Suppressor macrophage treated with lipopolysaccharide for 4 hours (primary cell): ENCODE measurements around the gene TBCCD1.
A peak's percentile ranks its signal among the peaks of the same experiment; 100 is the strongest.

Experiments used
- DNase-seq: peaks from one replicate; pipeline ENCODE4 v3.0.0-alpha.2; 2020

Gene TBCCD1, protein sequence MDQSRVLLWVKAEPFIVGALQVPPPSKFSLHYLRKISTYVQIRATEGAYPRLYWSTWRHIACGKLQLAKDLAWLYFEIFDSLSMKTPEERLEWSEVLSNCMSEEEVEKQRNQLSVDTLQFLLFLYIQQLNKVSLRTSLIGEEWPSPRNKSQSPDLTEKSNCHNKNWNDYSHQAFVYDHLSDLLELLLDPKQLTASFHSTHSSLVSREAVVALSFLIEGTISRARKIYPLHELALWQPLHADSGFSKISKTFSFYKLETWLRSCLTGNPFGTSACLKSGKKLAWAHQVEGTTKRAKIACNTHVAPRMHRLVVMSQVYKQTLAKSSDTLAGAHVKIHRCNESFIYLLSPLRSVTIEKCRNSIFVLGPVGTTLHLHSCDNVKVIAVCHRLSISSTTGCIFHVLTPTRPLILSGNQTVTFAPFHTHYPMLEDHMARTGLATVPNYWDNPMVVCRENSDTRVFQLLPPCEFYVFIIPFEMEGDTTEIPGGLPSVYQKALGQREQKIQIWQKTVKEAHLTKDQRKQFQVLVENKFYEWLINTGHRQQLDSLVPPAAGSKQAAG

DNA sequence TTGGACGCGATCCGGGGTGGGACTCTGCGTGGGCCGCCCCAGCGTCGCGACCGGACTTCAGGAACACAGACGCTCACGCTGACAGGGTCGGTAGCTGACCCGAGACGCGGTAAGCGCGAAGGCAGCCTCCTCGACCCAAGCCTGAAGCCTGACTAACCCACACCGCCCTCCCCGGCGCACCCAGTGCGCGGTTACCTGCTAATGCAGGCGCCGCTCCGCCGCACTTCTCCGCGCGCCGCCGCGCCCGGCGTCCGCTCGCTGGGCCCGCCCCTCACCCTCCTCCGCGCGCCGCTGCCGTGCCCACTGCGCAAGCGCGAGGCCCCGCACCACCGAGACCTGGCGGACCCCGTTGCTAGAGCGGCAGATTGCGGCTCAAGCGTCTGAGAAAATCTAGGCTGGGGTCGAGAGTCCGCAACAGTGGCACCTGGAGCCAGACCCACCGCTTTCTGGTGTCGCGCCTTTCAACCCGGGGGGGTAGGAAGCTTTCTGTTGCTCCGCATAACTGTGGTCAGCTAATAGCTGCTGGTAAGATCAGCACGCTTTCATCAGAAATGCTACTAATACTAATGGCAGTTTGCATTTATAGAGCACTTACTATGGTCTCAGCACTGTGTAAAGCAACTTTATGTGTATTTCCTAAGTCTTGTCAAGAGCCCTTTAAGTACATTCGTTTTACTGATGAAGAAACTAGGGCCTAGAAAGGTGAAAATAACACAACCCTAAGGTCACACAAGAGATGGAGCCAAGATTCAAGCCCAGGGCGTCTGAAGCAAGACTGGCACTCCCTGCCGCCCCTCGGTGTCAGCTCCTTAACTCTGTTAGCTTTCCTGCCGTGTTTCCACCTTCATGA is at the start of gene TBCCD1:
TSS of gene TBCCD1 (minus strand) at position 268 of the 850 bp plus-strand sequence. CDS start 3,010 bp downstream, outside the sequence.
- peak; percentile 93 for DNase-seq

DNA sequence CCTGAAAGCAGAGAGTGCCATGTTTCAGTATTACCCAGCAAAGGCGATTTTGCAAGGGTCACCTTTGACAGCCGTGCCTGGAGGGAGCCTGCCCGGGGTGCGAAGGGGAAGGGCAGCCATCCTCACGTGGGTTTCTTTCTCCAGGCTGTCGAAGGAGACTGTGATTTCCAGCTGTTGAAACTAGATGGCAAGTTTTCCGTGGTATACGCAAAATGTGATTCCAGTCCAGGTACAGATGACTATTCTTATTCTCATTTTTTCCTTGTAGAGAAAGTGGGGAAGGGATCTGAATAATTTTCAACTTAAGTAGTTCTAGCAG is 49.1 kb upstream of the TBCCD1 start:
- no peak for DNase-seq

DNA sequence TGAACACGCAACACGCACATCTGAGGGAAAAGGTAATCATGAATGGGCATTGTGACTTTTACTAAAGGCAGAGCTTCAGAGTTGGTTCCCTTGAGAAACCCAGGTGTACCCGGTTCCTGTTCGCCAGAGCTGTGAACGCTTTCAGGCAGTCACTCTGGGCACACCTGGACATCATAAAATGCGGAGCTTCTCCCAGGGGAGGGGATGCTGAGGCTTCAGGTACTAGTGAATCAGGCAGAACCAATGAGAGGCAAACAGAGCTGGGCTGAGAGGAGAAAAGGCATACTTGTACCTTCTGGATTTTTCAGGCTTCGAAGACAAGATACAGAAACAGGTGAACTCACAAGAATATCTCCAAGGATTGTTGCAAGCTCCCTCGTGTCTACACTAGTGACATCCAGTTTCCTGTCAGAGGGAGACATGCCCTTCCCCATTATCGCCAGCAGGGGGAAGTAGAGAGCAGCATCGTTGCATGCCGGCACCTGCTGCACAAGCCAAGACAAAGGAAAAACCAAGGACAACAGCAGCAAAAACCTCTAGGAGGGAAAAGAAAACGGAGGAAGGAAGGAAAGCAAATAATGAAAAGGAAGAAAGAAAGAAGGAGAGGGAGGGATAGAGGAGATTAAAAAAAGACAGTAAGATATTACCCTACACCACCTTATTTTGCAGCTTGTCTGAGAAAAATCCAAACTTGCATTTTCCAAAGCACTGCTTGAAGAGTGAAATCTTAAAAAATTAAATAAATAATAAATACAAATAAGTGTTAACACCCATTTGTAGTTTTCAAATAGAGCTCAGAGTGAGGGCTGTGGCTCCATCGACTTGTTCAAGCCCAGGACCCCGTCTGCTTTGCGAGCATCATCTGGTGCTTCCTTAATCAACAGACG is 47.7 kb upstream of the TBCCD1 start:
- peak; percentile 78 for DNase-seq

DNA sequence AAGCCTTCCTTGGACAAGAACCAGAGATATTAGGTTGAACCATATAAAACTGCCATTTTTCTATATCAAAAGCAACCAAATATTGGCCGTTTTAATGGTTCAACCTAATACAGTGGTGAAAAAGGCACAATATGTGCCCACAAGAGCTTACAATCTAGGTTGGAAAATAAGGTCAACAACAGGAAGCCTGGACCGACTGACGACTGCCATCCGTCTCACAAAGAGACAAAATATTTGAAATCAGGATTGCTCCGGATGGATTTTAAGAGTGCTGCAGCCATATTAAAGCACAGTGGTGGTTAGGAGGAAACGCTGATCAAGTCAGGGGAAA is 47.1 kb upstream of the TBCCD1 start:
- no peak for DNase-seq

DNA sequence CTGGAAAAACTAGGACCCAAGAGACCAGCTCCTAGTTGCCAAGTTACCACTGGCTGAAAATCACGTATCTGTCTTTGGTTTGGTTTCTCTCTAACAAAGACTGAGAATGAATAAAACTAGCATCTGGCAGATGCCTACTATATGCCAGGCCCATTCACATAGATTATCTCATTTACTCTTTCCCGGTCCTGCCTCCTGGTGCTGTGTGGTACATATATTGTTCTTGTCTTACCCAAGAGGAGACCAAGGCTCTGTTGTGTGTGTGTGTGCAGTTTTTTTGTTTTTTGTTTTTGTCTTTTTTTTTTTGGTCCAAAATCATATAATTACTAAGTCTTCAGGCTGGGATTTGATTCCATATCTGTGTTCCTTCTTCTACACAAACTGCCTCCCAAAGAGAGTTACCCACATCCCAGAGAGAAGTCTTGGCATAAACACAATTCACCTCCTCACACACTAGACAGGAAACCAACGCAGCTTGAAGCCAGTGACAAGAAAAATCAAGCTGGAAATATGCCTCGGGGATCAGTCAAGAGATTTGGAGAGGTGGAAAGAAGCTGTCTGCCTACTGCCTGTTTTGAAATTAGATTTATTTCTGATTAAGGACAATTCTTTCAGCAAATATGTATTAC is 46.6 kb upstream of the TBCCD1 start:
- DNase-seq: no peak

DNA sequence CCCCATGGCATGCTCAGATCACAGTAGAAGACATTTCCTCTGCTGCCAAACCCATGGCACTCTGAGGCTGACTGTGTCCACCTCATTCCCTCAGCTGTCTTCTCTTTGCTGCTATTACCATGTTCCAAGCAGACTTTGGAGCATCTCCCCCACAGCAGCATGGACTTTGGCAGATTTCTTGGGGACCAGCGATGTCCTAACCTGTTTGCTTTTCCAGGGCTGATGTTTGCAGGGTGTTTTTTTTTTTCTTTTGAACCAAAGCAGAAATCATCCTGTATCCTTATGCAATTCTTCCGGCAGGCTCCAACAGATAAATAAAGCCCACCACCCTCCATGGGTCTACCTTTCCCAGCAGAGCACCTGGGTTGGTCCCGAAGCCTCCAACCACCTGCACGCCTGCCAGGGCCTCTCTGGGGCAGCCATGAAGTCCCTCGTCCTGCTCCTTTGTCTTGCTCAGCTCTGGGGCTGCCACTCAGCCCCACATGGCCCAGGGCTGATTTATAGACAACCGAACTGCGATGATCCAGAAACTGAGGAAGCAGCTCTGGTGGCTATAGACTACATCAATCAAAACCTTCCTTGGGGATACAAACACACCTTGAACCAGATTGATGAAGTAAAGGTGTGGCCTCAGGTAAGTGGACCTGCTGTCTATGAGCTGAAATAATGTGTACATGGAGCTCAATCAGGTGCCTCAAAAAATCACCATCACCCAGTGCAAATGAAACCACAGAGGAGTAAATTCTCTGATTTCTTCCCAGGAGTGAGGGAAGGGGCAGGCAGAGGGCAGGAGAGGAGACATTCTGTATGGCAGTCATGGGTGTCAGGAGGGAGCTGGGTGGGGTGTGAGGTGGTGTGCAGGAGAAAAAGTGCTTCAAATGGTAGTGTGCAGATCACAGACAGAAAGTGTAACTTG is 45.8 kb upstream of the TBCCD1 start, which contains the start of gene AHSG:
TSS of gene AHSG (plus strand) at position 340 of the 916 bp plus-strand sequence. CDS start at position 422, 82 bp downstream.
- no peak for DNase-seq

DNA sequence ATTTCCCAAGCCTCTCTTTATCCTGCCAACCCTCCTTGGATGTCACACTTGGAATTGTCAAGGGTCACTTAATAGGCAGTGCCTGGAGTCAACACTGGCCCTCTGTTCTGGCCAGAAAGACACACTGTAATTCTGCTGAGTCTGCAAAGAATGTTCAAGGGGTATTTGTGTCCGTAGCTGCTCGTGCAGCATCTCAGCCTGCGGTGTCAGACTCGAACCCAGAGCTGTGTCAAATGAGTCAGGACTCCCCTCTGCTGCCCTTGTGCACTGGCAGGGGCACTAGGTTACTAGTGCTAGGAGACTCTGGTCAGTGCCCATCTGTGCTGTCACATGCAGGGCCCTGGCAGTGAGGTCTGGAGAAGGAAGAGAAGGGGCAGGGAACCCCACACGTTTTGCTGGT is 44.9 kb upstream of the TBCCD1 start:
- DNase-seq: no peak

DNA sequence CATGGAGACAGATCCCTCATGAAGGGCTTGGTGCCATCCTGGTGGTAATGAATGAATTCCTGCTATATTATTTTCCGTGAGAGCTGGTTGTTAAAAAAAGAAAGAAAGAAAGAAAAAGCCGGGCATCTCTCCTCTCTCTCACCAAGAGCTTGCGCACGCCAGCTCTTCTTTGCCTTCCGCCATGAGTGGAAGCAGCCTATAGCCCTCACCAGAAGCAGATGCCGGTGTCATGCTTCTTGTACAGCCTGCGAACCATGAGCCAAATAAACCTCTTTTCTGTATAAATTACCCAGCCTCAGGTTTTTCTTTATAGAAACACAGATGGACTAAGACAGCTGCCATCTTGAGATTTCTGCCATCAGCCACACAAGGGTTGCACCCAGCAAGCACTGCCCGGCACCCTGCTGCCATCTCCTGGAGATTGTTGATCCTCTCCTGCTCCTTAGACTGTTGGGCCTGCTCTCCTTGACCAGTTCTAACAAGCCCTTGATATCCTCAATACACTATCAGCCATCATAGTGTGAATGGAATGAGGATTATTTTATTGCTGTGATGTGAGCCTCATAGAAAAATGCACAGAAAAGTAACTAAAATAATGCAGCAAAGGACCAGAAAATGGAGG is 42.2 kb upstream of the TBCCD1 start:
- DNase-seq: peak; percentile 17

DNA sequence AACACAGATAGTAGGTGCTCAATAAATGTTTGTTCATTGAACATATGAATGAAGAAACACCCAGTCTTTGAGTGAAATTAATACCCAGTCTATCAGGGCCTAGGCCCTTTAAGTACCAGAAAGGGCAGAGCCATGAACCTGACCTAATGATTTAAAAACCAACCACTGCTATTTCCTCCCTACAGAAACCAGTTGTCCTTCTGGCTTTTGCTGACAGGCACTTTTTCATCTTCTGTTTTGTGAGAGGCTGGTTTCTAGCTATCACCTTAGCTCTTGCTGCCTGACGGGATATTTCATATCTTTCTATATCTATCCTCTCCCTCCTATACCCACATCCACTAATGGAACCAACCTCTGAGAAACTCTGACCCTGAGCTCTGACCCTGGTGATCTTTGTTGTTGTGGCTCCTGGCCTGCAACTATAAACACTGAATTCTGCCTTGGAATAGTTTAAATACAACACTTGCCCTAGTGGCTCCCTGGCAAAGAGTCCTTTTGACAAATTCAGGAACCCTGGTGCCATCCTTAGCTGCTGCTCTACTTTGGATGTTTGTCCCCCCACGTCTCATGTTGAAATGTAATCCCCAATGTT is 41.6 kb upstream of the TBCCD1 start:
- no peak for DNase-seq

DNA sequence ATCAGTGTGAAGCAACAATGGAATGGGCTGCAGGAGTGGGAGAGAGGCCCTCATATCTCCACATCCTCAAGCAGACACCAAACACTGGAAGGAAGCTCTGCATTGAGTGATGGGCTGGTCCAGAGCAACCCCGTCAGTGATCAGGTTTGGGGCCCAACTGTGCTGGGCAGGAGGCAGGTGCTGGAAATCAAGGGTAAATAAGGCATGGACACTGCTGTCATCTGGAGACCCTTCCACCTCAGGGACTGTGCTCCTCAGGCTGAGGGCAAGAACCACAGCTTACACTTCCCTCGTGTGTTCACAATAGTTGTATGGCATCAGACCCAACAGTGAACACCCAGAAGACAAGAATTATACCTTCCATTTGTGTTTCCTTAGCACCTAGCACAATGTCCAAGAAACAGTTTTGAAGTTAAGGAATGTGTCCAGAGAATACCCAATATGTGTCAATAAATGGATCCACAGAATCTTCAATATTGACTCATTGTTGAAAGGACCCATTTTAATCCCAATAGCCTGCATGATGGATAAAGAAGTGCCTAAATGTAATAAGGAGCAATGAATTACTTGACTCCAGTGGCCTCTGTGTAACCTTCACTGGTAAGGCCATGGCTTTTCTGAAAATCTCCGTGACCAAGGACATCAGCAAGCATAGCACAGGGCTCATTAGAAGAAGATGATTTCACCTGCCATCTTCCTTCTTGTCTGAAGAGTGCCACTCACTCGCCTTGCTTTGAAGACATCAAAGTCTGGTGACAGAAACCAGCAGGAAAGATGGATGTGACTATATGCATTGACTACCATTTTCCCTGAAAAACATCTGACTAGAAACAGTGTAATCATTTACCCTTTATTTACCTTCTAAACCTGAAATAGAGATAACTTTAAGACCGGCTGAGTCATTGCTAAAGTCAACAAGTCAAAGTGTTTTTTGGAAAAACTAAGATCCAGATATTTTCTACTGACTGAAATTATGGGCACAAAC is 38.7 kb upstream of the TBCCD1 start:
- DNase-seq: no peak

DNA sequence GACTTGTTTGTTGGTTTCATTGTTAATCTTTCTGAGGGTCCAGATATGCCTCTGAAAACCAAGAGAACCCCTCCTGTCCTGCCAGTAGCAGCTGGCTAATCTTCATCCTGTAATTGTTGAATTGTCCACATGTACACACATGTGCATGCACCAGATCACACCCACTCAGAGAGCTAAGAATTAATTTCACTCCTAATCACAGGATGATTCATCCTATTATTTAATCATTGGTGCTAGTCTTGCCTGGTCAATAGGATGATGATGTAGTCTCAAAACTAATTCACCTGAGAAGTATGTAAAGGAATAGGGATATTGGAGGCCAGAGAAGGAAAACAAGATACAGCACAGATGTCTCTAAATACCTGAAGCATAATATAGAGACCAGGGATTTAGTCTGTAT is 37.9 kb upstream of the TBCCD1 start:
- DNase-seq: no peak

DNA sequence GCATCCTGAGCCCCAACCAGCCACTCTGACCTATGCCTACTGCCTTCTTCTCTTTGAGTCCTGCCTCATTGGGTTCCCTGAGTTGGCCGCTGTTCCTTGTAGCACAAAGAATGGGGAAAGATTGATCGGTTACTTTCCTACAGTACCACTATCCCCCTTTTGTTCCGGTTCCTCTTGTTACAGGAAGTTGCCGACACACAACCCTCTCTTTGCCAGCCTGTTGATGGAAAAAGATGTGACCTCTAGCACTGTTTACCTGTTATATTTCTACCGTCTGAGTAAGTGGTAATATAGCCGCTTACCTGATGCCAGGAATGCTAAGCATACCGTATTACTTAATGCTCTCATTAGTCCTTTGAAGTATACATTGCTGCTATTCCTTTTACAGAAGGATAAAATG is 36.0 kb upstream of the TBCCD1 start:
- DNase-seq: no peak

DNA sequence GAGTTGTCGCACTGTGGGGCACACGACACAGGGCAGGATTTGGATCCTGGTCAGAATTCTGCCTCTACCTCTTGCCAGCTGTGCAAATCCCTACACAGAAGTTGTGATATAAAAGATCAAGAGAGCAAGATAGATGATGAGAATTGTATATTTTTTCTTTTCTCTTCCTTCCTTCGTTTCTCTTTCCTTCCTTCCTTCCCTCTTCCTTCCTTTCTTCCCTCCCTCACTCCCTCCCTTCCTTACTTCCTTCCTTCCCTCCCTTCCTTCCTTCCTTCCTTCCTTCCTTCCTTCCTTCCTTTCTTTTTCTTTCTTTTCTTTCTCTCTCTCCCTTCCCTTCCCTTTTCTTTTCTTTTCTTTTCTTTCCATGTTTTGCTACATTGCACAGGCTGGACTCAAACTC is 33.8 kb upstream of the TBCCD1 start:
- no peak for DNase-seq

DNA sequence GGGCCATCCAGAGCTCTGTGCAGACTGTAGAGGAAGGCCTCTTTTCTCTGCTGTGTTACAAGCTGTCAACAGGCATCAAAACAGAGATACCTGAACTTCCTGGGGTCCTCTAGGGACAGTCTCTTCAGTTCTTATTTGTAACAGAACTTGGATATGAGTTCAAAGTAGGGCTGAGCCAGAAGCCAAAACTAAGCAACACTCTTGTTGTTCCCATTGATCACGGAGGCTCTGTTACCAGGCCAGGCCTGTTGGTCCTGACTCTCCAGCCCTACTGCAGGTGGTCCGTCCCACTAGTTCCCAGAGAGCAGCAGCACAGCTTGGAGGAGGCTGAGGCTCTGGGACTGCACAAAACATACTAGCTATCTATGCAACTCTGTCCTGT is 32.6 kb upstream of the TBCCD1 start:
- no peak for DNase-seq

DNA sequence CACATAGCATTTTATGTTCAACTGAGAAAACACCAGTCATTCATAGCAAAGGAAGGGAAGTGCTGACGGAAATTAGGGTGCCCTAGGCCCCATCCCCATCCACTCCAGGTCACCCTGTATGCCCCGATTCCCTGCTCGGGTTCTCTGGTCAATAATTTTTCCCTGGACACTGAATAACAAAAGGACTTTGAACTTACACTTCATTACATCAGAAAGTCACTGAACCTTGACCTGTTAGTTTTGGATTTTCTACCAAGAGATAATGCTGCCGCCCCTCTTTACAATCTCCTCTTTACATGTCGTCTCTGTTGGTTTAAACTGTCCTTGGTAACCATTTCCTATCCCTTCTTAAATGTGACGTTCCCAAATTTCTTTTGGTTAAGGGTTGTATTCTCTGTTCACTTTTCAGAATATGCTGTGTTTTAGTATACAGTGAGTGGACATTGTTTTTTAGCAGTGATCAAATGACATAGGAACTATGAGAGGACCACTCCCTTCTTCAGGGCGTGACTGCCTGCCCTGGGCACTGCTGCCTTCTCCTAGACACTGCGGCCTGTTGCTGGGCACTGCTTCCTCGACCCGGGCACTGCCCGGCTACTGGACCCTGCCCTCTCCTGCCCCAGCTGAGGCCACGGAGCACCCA is 32.1 kb upstream of the TBCCD1 start:
- DNase-seq: no peak

DNA sequence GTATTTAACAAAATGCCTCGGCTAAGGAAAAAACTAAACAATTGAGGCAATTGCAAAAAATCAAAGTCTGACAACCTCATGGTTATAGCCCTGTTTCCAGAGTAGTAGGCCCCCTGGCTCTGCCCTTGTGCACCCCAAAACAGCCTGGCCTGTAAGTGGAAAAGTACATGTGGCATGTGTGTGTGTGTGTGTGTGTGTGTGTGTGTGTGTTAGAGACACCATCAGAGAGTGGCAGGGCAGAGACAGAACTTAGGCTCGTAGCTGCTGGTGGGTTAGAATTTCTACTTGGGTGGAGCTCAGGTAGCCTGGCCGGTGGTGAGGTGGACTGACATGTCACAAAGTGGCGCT is 31.6 kb upstream of the TBCCD1 start:
- DNase-seq: no peak

DNA sequence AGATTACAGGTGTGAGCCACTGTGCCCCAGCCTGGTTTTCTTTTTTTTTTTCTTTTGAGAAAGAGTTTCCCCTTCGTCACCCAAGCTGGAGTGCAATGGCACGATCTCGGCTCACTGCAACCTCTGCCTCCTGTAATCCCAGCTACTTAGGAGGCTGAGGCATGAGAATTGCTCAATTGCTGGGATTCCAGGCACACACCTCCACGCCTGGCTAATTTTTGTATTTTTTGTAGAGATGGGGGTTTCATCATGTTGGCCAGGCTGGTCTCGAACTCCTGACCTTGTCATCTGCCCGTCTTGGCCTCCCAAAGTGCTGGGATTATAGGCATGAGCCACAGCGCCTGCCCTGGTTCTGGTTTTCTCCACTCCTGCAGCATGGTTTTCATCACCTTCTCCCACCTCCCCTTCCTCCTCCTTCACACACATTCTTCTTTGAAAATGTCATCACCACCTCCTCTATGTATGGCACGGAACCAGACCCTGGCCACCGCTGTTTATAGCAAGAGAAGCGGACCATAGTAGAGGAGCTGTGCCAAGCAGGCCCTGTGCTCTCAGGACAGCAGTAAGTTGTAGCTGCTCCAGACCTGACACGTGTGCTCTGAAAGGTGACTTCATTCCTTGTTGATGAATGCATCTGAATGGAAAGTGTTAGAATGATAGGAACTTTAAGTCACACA is 31.1 kb upstream of the TBCCD1 start:
- no peak for DNase-seq
